GM21786 (cell line): ENCODE measurements around the gene DAAM1.

Source experiments
- ATAC-seq: cut with Tn5 transposase; IDR thresholded peaks from one replicate; pipeline ENCODE4 v1.9.1; 2021; ENCODE audit not compliant: unreplicated experiment

DAAM1 gene

GRCh38 chr14:59215757-59216156, 27.3 kb downstream of the DAAM1 start:
- no peak for ATAC-seq

DNA sequence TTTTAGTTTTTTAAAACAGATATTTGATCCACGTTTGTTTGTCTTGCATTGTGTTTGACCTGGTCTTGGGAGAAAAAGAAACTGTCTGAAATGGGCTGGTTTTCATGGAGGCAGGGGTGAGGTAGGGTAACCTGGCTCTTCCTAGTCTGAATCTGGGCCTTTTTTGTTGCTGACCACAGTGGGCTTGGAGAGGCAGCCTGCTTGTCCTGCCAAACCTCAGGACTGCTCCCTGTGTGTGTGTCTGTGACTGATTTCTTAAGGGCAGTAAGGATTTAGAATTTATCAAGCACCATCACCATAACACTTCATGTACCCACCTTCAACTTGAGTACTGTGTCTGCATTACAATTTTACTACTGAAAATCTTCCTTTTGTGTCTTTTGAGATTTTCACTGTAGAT, 28.5 kb downstream of the DAAM1 start:
- ATAC-seq: no peak

- no peak for ATAC-seq
These were observed 33.1 kb downstream of the DAAM1 start for GRCh38 chr14:59221568-59221967.

- no peak for ATAC-seq
These were observed 35.9 kb downstream of the DAAM1 start for GRCh38 chr14:59224341-59224740.

- ATAC-seq: no peak
These were observed 36.8 kb downstream of the DAAM1 start for GRCh38 chr14:59225281-59225680.

GRCh38 chr14:59228421-59228820, 40.0 kb downstream of the DAAM1 start:
- ATAC-seq: no peak

DNA sequence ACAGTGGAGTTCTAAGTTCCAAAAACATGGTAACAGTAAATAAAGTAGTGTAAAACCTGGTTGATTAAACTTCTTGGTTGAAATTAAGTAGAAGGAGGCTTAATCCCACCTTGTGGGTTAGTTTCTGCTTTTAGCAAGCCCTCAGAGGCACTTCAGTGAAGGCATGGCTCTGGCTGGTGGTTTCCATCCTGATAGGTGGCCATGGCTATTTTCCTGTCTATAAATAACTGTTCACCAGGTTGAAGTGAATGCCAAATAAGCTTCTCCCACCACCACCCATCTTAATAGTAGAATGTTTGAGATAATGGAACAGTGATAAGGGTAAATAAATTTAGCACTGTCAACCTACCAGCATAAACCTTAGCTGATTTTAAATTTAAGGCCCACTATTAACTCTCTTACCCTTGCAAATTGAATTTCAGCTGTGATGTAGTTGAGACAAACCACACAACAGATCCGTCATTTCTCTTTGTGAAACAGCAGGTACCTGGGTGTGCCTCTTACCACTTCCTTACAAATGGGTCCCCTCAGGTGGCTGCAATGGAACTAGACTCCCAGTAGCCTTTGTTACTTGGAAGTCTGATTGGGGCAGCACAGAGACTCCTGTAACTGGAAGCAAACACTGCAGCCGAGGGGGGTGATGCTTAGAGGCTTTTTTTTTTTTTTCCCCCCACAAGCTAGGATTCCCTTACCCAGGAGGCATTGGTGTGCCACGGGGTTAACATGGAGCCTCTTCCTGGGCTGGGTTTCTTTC, 41.4 kb downstream of the DAAM1 start:
- no peak for ATAC-seq

- ATAC-seq: no peak
These were observed 47.7 kb downstream of the DAAM1 start for GRCh38 chr14:59236195-59236594.

DNA sequence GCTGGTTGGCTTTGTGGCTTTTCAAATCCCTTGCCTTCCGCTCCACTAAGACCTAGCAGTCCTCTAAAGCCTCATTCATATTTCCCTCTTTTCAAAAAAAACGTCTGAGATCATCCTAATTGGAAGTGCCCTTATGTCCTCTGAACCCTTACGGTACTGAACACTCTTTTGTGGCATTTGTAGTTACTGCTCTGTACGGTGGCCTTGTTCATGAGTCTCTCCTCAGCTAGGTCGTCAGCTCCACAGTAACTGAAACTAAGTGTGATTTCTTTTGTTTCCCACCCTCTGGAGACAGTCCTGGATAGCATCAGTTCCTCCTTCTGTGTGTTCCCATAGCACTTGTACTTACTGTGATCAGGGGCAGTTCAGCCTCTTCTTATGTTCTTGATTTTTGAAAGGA, 49.7 kb downstream of the DAAM1 start:
- no peak for ATAC-seq

GRCh38 chr14:59239022-59239421, 50.6 kb downstream of the DAAM1 start:
- no peak for ATAC-seq

DNA sequence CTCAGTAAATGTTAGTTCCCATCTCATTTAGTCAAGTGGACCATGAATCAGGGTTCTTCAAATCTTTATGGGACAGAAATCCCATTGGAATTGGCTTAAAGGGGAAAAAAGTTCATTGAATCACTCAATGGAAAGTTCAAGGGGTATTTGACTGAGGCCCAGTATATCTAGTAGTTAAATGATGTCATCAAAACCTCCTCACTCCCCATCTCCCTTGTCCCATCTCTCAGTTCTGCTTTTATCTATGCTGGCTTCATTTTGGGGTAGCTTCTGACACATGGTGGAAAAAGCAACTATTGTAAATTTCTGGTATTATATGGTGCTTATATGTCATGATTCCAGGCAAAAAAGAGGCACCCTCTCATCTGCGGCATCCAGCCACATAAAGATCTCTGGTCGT, 51.9 kb downstream of the DAAM1 start:
- peak; percentile 82 for ATAC-seq

DNA sequence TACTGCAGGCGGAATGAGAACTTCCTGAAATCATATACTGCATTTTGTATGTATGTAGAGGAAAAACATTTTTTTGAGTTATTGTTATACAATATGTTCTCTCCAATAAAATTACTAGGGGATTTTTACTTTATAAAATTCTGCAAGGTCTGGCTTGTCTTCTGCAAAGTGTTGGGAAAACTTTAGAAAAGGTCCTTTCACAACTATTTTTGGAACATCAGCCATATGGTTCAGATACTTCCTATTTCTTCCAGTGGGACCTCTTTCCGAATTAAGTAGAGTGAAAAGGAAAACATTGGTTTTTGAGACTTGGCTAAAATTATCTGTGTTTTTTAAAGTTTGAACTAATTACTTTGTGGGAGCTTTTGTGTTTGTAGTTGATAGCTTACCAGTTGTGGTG, 52.7 kb downstream of the DAAM1 start:
- no peak for ATAC-seq

DNA sequence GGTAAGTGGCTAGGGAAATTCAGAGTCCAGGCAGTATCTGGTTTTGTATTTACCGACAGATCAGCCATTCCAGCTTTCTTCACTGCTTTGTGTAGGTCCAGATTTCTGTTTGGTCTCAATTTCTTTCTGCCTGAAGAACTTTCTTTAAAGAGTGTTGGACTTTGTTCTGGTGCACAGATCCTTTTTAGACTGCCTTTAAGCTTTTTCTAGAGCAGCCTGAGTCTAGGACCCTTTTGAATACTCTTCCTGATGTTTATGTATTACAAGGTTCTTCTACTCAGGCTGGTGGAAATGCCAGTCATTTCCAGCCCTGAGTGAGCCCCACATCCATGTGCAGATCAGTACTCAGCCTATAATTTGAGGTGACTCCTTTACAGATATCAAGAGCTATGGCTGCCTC, 54.7 kb downstream of the DAAM1 start:
- ATAC-seq: no peak

DNA sequence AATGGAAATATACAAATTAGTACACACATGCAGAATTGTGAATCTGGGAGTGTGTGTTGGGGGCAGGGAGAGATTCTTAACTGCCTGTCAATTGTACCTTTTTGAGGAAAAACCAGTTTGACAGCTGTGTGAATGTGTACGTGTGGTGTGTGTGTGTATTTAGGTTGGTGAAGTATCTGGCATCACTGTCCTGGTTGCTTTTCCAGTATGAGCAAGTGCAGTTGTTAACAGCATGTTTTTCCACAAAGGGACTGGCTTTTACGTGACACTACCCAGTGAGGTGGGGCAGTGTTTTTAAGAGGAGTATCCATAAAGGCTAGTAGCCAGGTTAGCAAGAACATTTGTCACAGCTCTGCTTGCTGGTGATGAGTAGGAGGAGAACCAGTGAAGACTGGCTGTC, 56.1 kb downstream of the DAAM1 start:
- no peak for ATAC-seq

DNA sequence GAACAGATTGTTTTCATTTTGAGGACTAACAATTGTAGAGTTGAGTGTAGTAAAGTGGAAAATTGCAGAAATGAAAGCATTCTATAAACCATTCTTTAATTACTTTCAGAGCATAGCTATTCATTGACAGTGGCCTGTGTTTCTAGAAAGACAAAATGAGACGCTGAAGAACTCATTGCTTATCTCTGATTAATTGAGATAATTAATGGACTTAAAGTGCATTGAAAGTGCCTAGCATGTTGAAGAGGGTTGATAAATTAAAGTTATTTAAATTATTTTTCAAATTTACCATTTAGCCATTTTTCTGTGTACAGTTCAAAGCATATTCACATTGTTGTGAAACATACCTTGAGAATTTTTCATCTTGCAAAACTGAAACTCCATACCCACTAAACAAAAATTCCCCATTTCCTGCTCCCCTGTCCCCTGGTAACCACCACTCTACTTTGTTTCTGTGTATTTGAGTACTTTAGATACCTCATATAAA, 57.4 kb downstream of the DAAM1 start:
- ATAC-seq: peak; percentile 90

GRCh38 chr14:59246566-59246965, 58.1 kb downstream of the DAAM1 start:
- ATAC-seq: no peak

DNA sequence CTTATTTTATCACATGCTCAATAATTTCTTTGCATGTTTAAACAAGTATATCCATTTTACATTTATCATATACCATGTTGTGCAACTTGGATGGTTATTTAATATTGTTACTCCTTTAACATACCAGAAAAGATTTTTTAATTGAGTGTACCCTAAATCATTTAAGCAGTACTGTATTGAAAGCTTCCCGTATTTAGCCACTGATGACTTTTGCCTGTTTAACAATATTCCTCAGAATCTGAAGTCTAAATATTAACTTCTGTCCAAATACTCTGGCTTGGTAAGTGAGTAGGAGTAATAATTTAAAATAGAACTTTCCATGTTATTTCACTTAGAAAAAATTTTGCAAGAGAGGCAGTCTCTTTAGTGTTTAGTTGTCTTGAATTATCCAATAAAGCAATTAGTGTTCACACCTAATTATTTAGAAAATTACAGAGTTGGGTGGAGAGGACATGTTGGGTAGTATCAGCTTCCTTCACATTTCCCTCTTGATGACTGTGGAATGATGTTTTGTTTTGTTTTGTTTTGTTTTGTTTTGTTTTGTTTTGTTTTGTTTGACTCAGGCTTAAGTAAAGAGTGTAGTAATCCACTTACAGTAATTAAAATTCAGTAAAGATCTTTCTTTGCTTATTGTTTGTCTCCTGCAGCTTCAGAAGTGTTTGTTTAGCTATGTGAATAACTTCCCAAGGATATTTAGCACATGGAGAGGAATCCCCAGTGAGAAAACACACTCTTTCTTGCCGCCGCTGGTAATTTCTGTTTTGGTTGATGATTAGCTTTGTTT, 59.5 kb downstream of the DAAM1 start:
- no peak for ATAC-seq

DNA sequence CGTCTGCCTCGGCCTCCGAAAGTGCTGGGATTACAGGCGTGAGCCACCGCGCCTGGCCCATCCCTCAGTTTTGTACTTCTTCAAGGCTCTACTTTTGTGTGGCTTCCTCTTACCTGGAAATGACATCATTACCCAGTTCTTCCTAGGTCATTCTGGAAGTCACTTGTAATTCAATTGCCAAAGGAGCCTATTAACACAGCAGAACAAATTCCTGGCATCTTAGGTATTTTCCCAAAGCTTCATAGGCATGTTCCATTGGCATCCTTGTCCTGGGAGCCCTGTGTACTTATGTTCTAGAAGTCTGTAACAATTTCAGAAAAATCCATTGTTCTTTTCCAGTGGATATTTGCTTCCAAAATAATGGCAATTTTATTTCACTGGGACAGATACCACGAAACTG, 60.6 kb downstream of the DAAM1 start:
- no peak for ATAC-seq

GRCh38 chr14:59251811-59252771, 63.6 kb downstream of the DAAM1 start:
- no peak for ATAC-seq

DNA sequence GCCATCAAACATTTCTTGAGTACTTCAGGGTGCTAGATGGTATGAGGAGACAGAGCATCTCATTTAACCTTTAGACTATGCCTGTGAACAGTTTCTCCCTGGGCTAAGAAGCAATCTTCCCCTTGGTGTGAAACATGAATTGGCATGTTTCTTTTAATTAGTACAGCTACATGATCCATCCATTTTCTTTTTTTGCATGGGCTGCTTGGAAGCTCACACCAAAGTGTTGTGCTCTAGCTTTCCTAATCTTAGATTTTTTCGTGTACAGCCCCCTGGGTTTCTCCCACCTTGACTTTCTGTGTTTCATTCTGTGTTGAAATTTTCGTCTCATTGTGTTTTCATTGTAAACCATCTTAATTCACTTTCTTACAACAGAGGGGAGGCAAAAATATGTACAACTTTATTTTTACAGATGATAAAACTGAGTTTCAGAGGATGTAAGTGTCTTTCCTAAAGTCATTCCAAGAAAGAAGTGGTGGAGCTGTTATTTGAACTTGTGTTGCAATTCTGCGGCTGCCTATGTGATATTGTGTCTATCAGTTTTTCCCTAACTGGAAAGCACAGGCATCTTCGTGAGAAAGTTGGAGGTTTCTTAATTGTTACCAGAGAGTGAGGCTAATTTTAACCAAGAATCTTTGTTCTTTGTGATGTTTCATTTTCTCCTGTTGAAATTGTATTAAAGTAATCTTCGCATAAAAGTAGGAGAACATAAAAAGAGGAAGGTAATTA, 64.5 kb downstream of the DAAM1 start:
- no peak for ATAC-seq

- no peak for ATAC-seq
These were observed 65.1 kb downstream of the DAAM1 start for GRCh38 chr14:59253527-59253926.
